ENCODE measurements around the gene OLFML2A. TPM values are rescaled to one million over a fixed set of nuclear protein-coding genes. Genes with fewer than 3 reads are reported as not detected.
A peak's percentile ranks its signal among the peaks of the same experiment; 100 is the strongest.

OLFML2A gene
- total RNA-seq, 1 experiment from 2014 or later = 5.8 TPM

DNA sequence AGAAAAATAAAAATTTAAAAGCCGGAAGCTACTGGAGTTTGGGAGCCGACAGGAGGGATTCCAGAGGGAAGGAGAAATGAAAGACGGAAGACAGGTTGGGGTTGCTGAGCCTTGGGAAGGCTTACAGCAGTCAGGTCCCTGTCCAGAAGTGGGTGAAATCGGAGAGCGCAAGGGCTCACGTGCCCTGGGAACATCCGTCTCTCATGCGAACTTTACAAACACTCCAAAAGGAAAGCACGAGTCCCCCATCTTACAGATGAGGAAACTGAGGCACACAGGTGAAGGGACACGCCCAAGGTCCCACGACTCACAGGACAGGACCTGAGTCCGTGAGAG is 347 bp upstream of the OLFML2A start:
- Histone ChIP-seq H3K56ac (ENCODE audit: insufficient read length, low read depth, low read length) (no peak overlapping the region), H3K23ac (ENCODE audit: insufficient read length, low read depth, low read length) (no peak overlapping the region), H3K4ac (ENCODE audit: low read depth, low read length) (no peak overlapping the region), H3K9ac (ENCODE audit: extremely low read depth, insufficient read length, low read length) (no peak overlapping the region), H4K8ac (replicated peaks; ENCODE audit: insufficient read length, low read depth, low read length) (no peak overlapping the region), H2AFZ (ENCODE audit: low read length) (no peak overlapping the region), H3K9me3 (ENCODE audit: control insufficient read depth, low read depth, low read length) (no peaks in the 10 kb centered on the region), H4K20me1 (ENCODE audit: control insufficient read depth, insufficient read depth, insufficient read length) (no peaks in the 10 kb centered on the region), H3K79me2 (ENCODE audit: insufficient read depth, low read length) (no peaks in the 10 kb centered on the region), H3K27ac (ENCODE audit: insufficient read length, low read depth, low read length) (no peak overlapping the region), H2AK5ac (ENCODE audit: insufficient read length, low read length) (no peak overlapping the region), H3K18ac (ENCODE audit: insufficient read length, low read depth, low read length) (no peak overlapping the region), H2BK120ac (ENCODE audit: low read depth, low read length, poor library complexity, severe bottlenecking) (no peak overlapping the region), H3K4me1 (ENCODE audit: insufficient read depth, low read length) (peaks cover 5% of the 10 kb centered on the region; the same call in 1 of the 2 replicates), H4K91ac (ENCODE audit: insufficient read length, low read depth, low read length) (no peak overlapping the region), H2BK5ac (ENCODE audit: insufficient read length, low read length) (no peak overlapping the region), H3K14ac (ENCODE audit: insufficient read depth, low read length) (peak overlapping the region; percentile 69), H2BK20ac (ENCODE audit: low read depth, low read length, poor library complexity, severe bottlenecking) (no peak overlapping the region), H3T11ph (ENCODE audit: low read length) (no peak overlapping the region), H3K79me1 (ENCODE audit: insufficient read depth, low read depth, low read length, poor library complexity, severe bottlenecking) (no peaks in the 10 kb centered on the region), H4K5ac (ENCODE audit: insufficient read length, low read depth, low read length) (no peak overlapping the region), H2BK12ac (ENCODE audit: insufficient read length, low read depth, low read length) (no peak overlapping the region), H3K23me2 (ENCODE audit: insufficient read length, low read depth, low read length, poor library complexity, severe bottlenecking) (peaks cover 9% of the 10 kb centered on the region), H3K4me2 (ENCODE audit: insufficient read depth, insufficient read length, low read length) (peak overlapping the region; percentile 68), H2BK15ac (ENCODE audit: low read depth, low read length) (no peak overlapping the region), H3K27me3 (ENCODE audit: insufficient read depth, low read length) (peaks cover 2% of the 10 kb centered on the region; the same call in 1 of the 2 replicates)
- peaks cover 47% of the 10 kb centered on the region for H3K27me3 Mint-ChIP-seq (ENCODE audit: low read depth)
- H3K4me1 Mint-ChIP-seq = peaks cover 30 to 42% of the 10 kb centered on the region in 2 experiments
- peaks cover 2% of the 10 kb centered on the region in 2 experiments; a peak in 1 of 5 replicates for H3K9me3 Mint-ChIP-seq
- H3K4me3 Mint-ChIP-seq = peak overlapping the region; percentile 76 to 91
- TF ChIP-seq, protein P1, sequence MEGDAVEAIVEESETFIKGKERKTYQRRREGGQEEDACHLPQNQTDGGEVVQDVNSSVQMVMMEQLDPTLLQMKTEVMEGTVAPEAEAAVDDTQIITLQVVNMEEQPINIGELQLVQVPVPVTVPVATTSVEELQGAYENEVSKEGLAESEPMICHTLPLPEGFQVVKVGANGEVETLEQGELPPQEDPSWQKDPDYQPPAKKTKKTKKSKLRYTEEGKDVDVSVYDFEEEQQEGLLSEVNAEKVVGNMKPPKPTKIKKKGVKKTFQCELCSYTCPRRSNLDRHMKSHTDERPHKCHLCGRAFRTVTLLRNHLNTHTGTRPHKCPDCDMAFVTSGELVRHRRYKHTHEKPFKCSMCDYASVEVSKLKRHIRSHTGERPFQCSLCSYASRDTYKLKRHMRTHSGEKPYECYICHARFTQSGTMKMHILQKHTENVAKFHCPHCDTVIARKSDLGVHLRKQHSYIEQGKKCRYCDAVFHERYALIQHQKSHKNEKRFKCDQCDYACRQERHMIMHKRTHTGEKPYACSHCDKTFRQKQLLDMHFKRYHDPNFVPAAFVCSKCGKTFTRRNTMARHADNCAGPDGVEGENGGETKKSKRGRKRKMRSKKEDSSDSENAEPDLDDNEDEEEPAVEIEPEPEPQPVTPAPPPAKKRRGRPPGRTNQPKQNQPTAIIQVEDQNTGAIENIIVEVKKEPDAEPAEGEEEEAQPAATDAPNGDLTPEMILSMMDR (conservative IDR thresholded peaks at IDR 0.05) = no peak
- DNase-seq = no peak
- H3K36me3 Mint-ChIP-seq (ENCODE audit: insufficient read depth in 1 of 3, low read depth in 3 of 3) = no peaks in the 10 kb centered on the region; a peak in 2 of 7 replicates
- no peak overlapping the region for H3K27ac Mint-ChIP-seq
- WGBS (ENCODE audit: extremely low coverage, insufficient read length, low lambda C conversion rate) = no CpG with 5 or more reads among the region's 12 CpGs
